Prostate gland (tissue), 2 donors: ENCODE results near the gene OR5H14. TPM values are rescaled to one million over a fixed set of nuclear protein-coding genes. Genes with fewer than 3 reads are reported as not detected.
"Not testable (repeated sequence)": the region's sequence is repeated elsewhere in the genome, so short reads cannot be mapped to it uniquely, and the experiment has no call there.

ENCODE experiments used
- DNase-seq: peaks from one replicate; pipeline ENCODE4 v3.0.0-alpha.2; 2019; ENCODE audit warnings: low spot score
- H3K27ac ChIP-seq, 2 donors: fragments of 200-600 bp; sonication (generic); 2 replicates each; pipeline ENCODE4 v1.5.1; 2017 to 2019
- H3K27me3 ChIP-seq: fragments of 200-600 bp; sonication (generic); replicated peaks from 2 replicates; pipeline ENCODE4 v1.5.1; 2019; ENCODE audit not compliant: insufficient read depth
- H3K36me3 ChIP-seq, 2 donors: fragments of 200-600 bp; sonication (generic); 1 replicate in 1 of 2; 2 replicates in 1 of 2; pipeline versions ENCODE4 v1.5.1 to v1.8.1; 2017 to 2019
- H3K4me1 ChIP-seq: fragments of 200-600 bp; sonication (generic); replicated peaks from 2 replicates; pipeline ENCODE4 v1.5.1; 2019
- H3K4me3 ChIP-seq, 2 donors: fragments of 200-600 bp; sonication (generic); 2 replicates each; pipeline ENCODE4 v1.5.1; 2017 to 2019
- H3K9me3 ChIP-seq: fragments of 200-600 bp; sonication (generic); 2 replicates; pipeline ENCODE4 v1.5.1; 2017
- CTCF ChIP-seq, 4 experiments: fragments of 200-600 bp in 2 of 4; fragments of 450-650 bp in 2 of 4; sonication (generic) in 2 of 4; IDR thresholded peaks; 1 replicate in 3 of 4; 2 replicates in 1 of 4; pipeline ENCODE4 v1.5.1; 2016 to 2019; ENCODE audit warnings: antibody characterized with exemption in 4 of 4, mild to moderate bottlenecking in 2 of 4, moderate library complexity in 2 of 4
- POLR2A ChIP-seq: fragments of 450-650 bp; IDR thresholded peaks from one replicate; pipeline ENCODE4 v1.6.1; 2016; ENCODE audit warnings: antibody characterized with exemption, mild to moderate bottlenecking
- POLR2AphosphoS5 ChIP-seq: sonication (generic); formaldehyde crosslinking; IDR thresholded peaks from one replicate; pipeline ENCODE4 v1.6.1; 2017; ENCODE audit warnings: antibody characterized with exemption
- WGBS: methylation state at CpG from one replicate; pipeline ENCODE4 v1.1.5; 2018; 5-methylcytosine and 5-hydroxymethylcytosine counted together
- intact Hi-C: fragments of 100-400 bp; cut with DNase I; formaldehyde crosslinking; loops from one replicate; pipeline ENCODE4 v1.14.2; 2022
- total RNA-seq, 2 donors: library from RNA; depleted of rRNA; stranded (reverse); fragments of >200 nt; gene quantifications; one replicate each; pipeline ENCODE4 v1.1.0, GENCODE V29; 2016

The OR5H14 gene
- total RNA-seq, 2 donors from 2014 or later = not detected

GRCh38 chr3:98114264-98114663 is 33.0 kb upstream of the OR5H14 start:
- 44% methylated on average over 3 of the region's 3 CpGs for WGBS
- no peak for DNase-seq
- intact Hi-C loops = no loop called here
- H3K27me3 ChIP-seq = no peaks in the 10 kb centered on the region
- H3K36me3 ChIP-seq = no peaks in the 10 kb centered on the region
- H3K4me3 ChIP-seq = no peak overlapping the region
- TF ChIP-seq POLR2A (no peak), CTCF (IDR thresholded peaks at IDR 0.05) (no peak), POLR2AphosphoS5 (no peak)
- H3K27ac ChIP-seq = no peak overlapping the region
- no peaks in the 10 kb centered on the region for H3K4me1 ChIP-seq
- H3K9me3 ChIP-seq = no peaks in the 10 kb centered on the region

- TF ChIP-seq POLR2A (no peak), POLR2AphosphoS5 (no peak), CTCF (IDR thresholded peaks at IDR 0.05) (no peak)
- intact Hi-C loops = no loop called here
- Histone ChIP-seq H3K9me3 (no peaks in the 10 kb centered on the region), H3K4me3 (no peak overlapping the region), H3K27ac (no peak overlapping the region), H3K4me1 (no peaks in the 10 kb centered on the region), H3K36me3 (no peaks in the 10 kb centered on the region), H3K27me3 (no peaks in the 10 kb centered on the region)
- 93% methylated on average over 1 of the region's 1 CpG for WGBS
- DNase-seq = no peak
These were observed 31.6 kb upstream of the OR5H14 start for GRCh38 chr3:98115717-98116116.

GRCh38 chr3:98130421-98130820 is 16.9 kb upstream of the OR5H14 start, which contains the start of gene OR5H1:
Gene OR5H1 (plus strand): TSS chr3:98130721. CDS start chr3:98132698, 1,977 bp downstream.
- Histone ChIP-seq H3K36me3 (no peaks in the 10 kb centered on the region), H3K27me3 (no peaks in the 10 kb centered on the region), H3K4me1 (no peaks in the 10 kb centered on the region), H3K9me3 (no peaks in the 10 kb centered on the region), H3K27ac (no peak within 1 kb of the TSS), H3K4me3 (no peak within 1 kb of the TSS)
- 80% methylated on average over 1 of the region's 1 CpG for WGBS
- intact Hi-C loops = no loop called here
- TF ChIP-seq CTCF (IDR thresholded peaks at IDR 0.05) (no peak), POLR2AphosphoS5 (no peak)
- no peak for DNase-seq

- no peaks in the 10 kb centered on the region for H3K36me3 ChIP-seq
- WGBS = 73% methylated on average over 3 of the region's 3 CpGs
- no peaks in the 10 kb centered on the region for H3K27me3 ChIP-seq
- no peak overlapping the region for H3K27ac ChIP-seq
- no peak overlapping the region for H3K4me3 ChIP-seq
- no peak for TF ChIP-seq POLR2A
- TF ChIP-seq POLR2AphosphoS5 = no peak
- TF ChIP-seq CTCF (IDR thresholded peaks at IDR 0.05) = no peak
- no peaks in the 10 kb centered on the region for H3K4me1 ChIP-seq
- no peaks in the 10 kb centered on the region for H3K9me3 ChIP-seq
- intact Hi-C loops = no loop called here
- no peak for DNase-seq
These were observed 10.6 kb upstream of the OR5H14 start for GRCh38 chr3:98136631-98137030.

GRCh38 chr3:98137826-98138557 is 9.3 kb upstream of the OR5H14 start:
- WGBS = 51% methylated on average over 23 of the region's 23 CpGs
- H3K4me1 ChIP-seq, DNase-seq, H3K4me3 ChIP-seq, H3K9me3 ChIP-seq, H3K27ac ChIP-seq, H3K27me3 ChIP-seq, intact Hi-C loops, H3K36me3 ChIP-seq: not testable (repeated sequence)
